Endothelial cell of umbilical vein (primary cell): ENCODE data around the gene KCNB1. TPM values are rescaled to one million over a fixed set of nuclear protein-coding genes. Genes with fewer than 3 reads are reported as not detected.

Source experiments
- BruUV-seq: library from RNA; stranded (reverse); fragments of 400-500 nt; replicated peaks from 2 replicates; lab custom pipeline; 2021; lab: Mats Ljungman, UMichigan
- CTCF ChIA-PET: fragments of 300-600, 350-600 bp; sonication (Branson Sonifier 250); formaldehyde crosslinking; loops from one replicate; lab custom pipeline; 2021; ENCODE audit warnings: antibody characterized with exemption, inconsistent platforms; lab: Charles Lee
- POLR2A ChIA-PET: fragments of 300-600, 350-600 bp; sonication (Branson Sonifier 250); formaldehyde crosslinking; loops from one replicate; lab custom pipeline; 2021; ENCODE audit warnings: antibody characterized with exemption, inconsistent platforms; lab: Charles Lee
- DNase-seq: peaks from one replicate; pipeline ENCODE4 v3.0.0-alpha.2; 2011; ENCODE audit warnings: low read depth, low spot score
- FAIRE-seq: peaks from 2 replicates; lab custom pipeline; 2011; peaks lifted over from hg19 to GRCh38; lab: Jason Lieb, UNC
- H2AFZ ChIP-seq: 2 replicates; pipeline ENCODE4 v1.6.0; 2012; ENCODE audit warnings: low read depth, low read length, control low read depth, inconsistent platforms
- H3K27ac ChIP-seq: 2 replicates; pipeline ENCODE4 v1.5.1; 2011; ENCODE audit warnings: low read depth, mild to moderate bottlenecking, control low read depth, low read length, moderate library complexity; ENCODE audit not compliant: insufficient read depth
- H3K27me3 ChIP-seq, 2 experiments: 2 replicates each; pipeline versions ENCODE4 v1.6.0 to v1.6.1; 2011; ENCODE audit warnings: low read length in 2 of 2, mixed read lengths in 1 of 2; ENCODE audit not compliant: control insufficient read depth in 2 of 2, insufficient read depth in 2 of 2
- H3K36me3 ChIP-seq, 2 experiments: 2 replicates in 1 of 2; 3 replicates in 1 of 2; pipeline ENCODE4 v1.5.1; 2011; ENCODE audit warnings: low read length in 2 of 2, mild to moderate bottlenecking in 1 of 2, moderate library complexity in 1 of 2; ENCODE audit not compliant: control insufficient read depth in 2 of 2, insufficient read depth in 2 of 2; ENCODE audit errors: extremely low read depth in 1 of 2
- H3K4me1 ChIP-seq: 3 replicates; pipeline ENCODE4 v1.5.1; 2011; ENCODE audit warnings: mild to moderate bottlenecking, low read length; ENCODE audit not compliant: control insufficient read depth, insufficient read depth; ENCODE audit errors: extremely low read depth
- H3K4me2 ChIP-seq: 2 replicates; pipeline ENCODE4 v1.6.1; 2011; ENCODE audit warnings: low read length, control low read depth, mixed read lengths; ENCODE audit not compliant: insufficient read depth
- H3K4me3 ChIP-seq, 3 experiments: fragments of 200-600 bp in 1 of 3; sonication (generic), shearing (Covaris generic) in 1 of 3; replicated peaks in 1 of 3; 2 replicates each; pipeline ENCODE4 v1.5.1; 2011 to 2016; ENCODE audit warnings: control low read depth in 3 of 3, low read length in 3 of 3, mild to moderate bottlenecking in 2 of 3, inconsistent platforms in 1 of 3, low read depth in 1 of 3, moderate library complexity in 1 of 3; ENCODE audit not compliant: insufficient read depth in 1 of 3
- H3K79me2 ChIP-seq: 2 replicates; pipeline ENCODE4 v1.6.0; 2012; ENCODE audit warnings: low read length, inconsistent platforms; ENCODE audit not compliant: control insufficient read depth, insufficient read depth
- H3K9ac ChIP-seq: replicated peaks from 2 replicates; pipeline ENCODE3; 2011; ENCODE audit warnings: low read length, control low read depth; ENCODE audit not compliant: insufficient read depth; ENCODE audit errors: extremely low read depth
- H3K9me1 ChIP-seq: replicated peaks from 3 replicates; pipeline ENCODE4 v1.6.0; 2011; ENCODE audit warnings: mild to moderate bottlenecking, low read length; ENCODE audit not compliant: control insufficient read depth, insufficient read depth; ENCODE audit errors: extremely low read depth
- H3K9me3 ChIP-seq: replicated peaks from 2 replicates; pipeline ENCODE4 v1.5.1; 2012; ENCODE audit warnings: low read length, inconsistent platforms; ENCODE audit not compliant: control insufficient read depth, insufficient read depth
- H4K20me1 ChIP-seq: replicated peaks from 2 replicates; pipeline ENCODE3; 2011; ENCODE audit warnings: mild to moderate bottlenecking, low read length; ENCODE audit not compliant: control insufficient read depth, insufficient read depth; ENCODE audit errors: extremely low read depth
- CTCF ChIP-seq, 2 donors: IDR thresholded peaks; 1 replicate in 1 of 2; 2 replicates in 1 of 2; pipeline ENCODE4 v1.5.1; 2011; ENCODE audit warnings: low read length in 2 of 2, mild to moderate bottlenecking in 2 of 2, moderate library complexity in 2 of 2, control low read depth in 1 of 2, inconsistent platforms in 1 of 2, low read depth in 1 of 2; ENCODE audit not compliant: insufficient read depth in 1 of 2; ENCODE audit errors: extremely low read depth in 1 of 2
- EZH2 ChIP-seq: IDR thresholded peaks from 2 replicates; pipeline ENCODE4 v1.6.1; 2012; ENCODE audit warnings: borderline replicate concordance, low read depth, mild to moderate bottlenecking, moderate library complexity, low read length, inconsistent platforms; ENCODE audit not compliant: severe bottlenecking
- FOS ChIP-seq: IDR thresholded peaks from 2 replicates; pipeline ENCODE4 v1.6.1; 2011; ENCODE audit warnings: mild to moderate bottlenecking, low read length, moderate library complexity, borderline replicate concordance; ENCODE audit not compliant: insufficient read depth
- GATA2 ChIP-seq: IDR thresholded peaks from 2 replicates; pipeline ENCODE4 v1.7.0; 2011; ENCODE audit warnings: low read depth, mild to moderate bottlenecking, moderate library complexity, mixed read lengths, low read length; ENCODE audit not compliant: insufficient read length, insufficient read depth
- JUN ChIP-seq: IDR thresholded peaks from 2 replicates; pipeline ENCODE4 v1.6.1; 2011; ENCODE audit warnings: borderline replicate concordance, low read depth; ENCODE audit not compliant: insufficient read length, insufficient read depth
- MAX ChIP-seq: IDR thresholded peaks from 2 replicates; pipeline ENCODE4 v1.6.1; 2011; ENCODE audit not compliant: insufficient read depth, insufficient read length
- MYC ChIP-seq: IDR thresholded peaks from one replicate; pipeline ENCODE4 v1.6.1; 2011; ENCODE audit warnings: mild to moderate bottlenecking, low read depth, low read length
- POLR2A ChIP-seq: IDR thresholded peaks from 2 replicates; pipeline ENCODE4 v1.6.1; 2012; ENCODE audit warnings: low read depth, mild to moderate bottlenecking, control low read depth, low read length
- POLR2AphosphoS5 ChIP-seq: IDR thresholded peaks from 2 replicates; pipeline ENCODE4 v1.6.1; 2012; ENCODE audit warnings: low read depth, mild to moderate bottlenecking, control low read depth, low read length, moderate library complexity; ENCODE audit not compliant: insufficient read depth
- dilution Hi-C: fragments of 300-500 bp; cut with MboI; formaldehyde crosslinking; loops from one replicate; pipeline ENCODE4 v1.15.0; 2019; ENCODE audit warnings: low sequenced_read_pairs; ENCODE audit not compliant: extremely low pct_ligation_motif_present
- intact Hi-C: fragments of 100-400 bp; cut with micrococcal nuclease; formaldehyde crosslinking; loops from one replicate; pipeline ENCODE4 v1.10.0; 2022
- polyA plus RNA-seq, 4 experiments: library from polyadenylated mRNA; depleted of rRNA in 3 of 4; stranded (reverse) in 3 of 4; unstranded in 1 of 4; fragments of >200 nt; gene quantifications; 2 replicates each; pipeline versions ENCODE4 v1.2.1 to v1.2.3, GENCODE V29; 2011 to 2012; ENCODE audit warnings: missing spikeins in 1 of 4
- total RNA-seq: library from RNA; stranded (reverse); gene quantifications from 2 replicates; pipeline ENCODE4 v1.2.3, GENCODE V29; 2021

The KCNB1 gene
- total and polyA plus RNA-seq, 2 donors (not counting 3 experiments of a cell fraction or from before 2014, with no cell fraction given) = not detected

DNA sequence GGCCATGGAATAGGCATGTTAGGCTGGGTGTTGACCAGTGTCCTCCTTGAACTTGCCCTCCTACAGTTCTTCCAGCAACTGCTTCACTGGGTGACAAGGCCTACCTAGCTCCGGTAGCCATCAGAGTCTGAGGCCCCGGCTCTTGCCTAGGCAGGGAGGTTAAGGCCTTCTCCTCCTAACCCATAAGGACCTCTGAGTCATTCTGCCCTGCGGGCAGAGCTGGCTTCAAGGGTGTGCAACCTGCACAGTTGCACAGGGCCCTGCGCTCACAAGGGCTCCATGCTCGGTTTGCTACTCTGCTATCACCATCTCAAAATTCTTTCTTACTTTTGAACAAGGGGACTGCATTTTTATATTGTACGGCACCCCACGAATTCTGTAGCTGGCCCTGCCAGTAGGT, 17.9 kb downstream of the KCNB1 start:
- no TSS peak for BruUV-seq
- POLR2A ChIA-PET = no interaction called here

More for the DNA sequence above, 17.9 kb downstream of the KCNB1 start:
- Histone ChIP-seq H3K36me3 (no peaks in the 10 kb centered on the region), H3K79me2 (no peaks in the 10 kb centered on the region), H3K4me3 (no peak overlapping the region), H3K9me3 (no peaks in the 10 kb centered on the region), H2AFZ (no peak overlapping the region), H3K4me1 (no peaks in the 10 kb centered on the region), H4K20me1 (no peaks in the 10 kb centered on the region), H3K27me3 (peaks cover 0 to 2% of the 10 kb centered on the region in 2 experiments), H3K9ac (no peak overlapping the region), H3K9me1 (no peaks in the 10 kb centered on the region), H3K4me2 (no peak overlapping the region), H3K27ac (no peak overlapping the region)
- CTCF ChIA-PET = no interaction called here
- intact Hi-C loops = no loop called here
- no peak for TF ChIP-seq POLR2AphosphoS5
- TF ChIP-seq POLR2A = no peak
- TF ChIP-seq JUN = no peak
- no peak for TF ChIP-seq CTCF (IDR thresholded peaks at IDR 0.05; ENCODE audit: extremely low read depth in 1 of 2, insufficient read depth in 1 of 2, low read depth in 1 of 2, low read length in 2 of 2)
- no peak for TF ChIP-seq MAX
- no peak for TF ChIP-seq FOS
- no peak for TF ChIP-seq EZH2
- no peak for TF ChIP-seq MYC
- TF ChIP-seq GATA2 = no peak
- FAIRE-seq (no peak), DNase-seq (no peak)
- dilution Hi-C loops = no loop called here
